ENCODE data around the gene ADGRG6.

ADGRG6 gene

DNA sequence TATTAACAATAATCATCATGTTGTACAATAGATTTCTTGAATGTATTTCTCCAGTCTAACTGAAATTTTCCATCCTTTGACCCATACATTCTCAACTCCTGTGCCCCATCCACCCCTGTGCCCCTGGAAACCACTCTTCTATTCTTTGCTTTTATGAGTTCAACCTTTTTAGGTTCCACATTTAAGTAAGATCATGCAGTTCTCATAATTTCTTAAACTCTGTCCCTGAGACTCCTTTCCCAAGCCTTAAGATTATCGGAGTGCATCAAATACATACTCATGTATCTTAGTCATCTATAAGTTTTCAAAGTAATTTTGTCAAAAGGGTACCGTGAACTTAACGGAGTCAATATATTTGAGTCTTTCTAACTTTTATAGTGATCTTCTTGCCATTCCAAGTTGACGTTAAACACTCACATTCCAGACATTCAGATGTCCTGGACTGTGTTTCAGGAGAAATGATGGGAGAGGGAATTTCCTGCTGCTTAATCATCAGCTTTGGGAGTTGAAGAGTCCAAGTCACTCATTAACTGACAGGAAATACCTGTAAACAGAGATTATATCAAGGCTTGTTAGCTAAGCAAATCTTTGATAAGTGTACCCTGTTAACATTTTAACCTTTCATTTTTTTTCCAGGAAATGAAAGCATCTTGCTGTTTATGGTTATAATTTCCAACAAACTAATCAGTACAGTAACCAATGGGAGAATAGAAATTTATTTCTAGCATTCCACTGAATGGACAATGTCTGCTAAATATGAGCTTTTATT, 73.3 kb downstream of the ADGRG6 start:
- H3K4me3 ChIP-seq (ENCODE audit: low read length, poor library complexity, severe bottlenecking) = no peak overlapping the region
- H3K9me2 ChIP-seq (replicated peaks; ENCODE audit: low read depth, low read length) = no peaks in the 10 kb centered on the region
- no peak overlapping the region for H3K9ac ChIP-seq (ENCODE audit: low read depth, low read length, poor library complexity, severe bottlenecking)
- no peaks in the 10 kb centered on the region for H3K36me3 ChIP-seq (ENCODE audit: insufficient read depth, low read length)
- peak overlapping the region; percentile 39 for H3K4me2 ChIP-seq (ENCODE audit: low read depth, low read length, poor library complexity, severe bottlenecking)
- TF ChIP-seq, protein P1, sequence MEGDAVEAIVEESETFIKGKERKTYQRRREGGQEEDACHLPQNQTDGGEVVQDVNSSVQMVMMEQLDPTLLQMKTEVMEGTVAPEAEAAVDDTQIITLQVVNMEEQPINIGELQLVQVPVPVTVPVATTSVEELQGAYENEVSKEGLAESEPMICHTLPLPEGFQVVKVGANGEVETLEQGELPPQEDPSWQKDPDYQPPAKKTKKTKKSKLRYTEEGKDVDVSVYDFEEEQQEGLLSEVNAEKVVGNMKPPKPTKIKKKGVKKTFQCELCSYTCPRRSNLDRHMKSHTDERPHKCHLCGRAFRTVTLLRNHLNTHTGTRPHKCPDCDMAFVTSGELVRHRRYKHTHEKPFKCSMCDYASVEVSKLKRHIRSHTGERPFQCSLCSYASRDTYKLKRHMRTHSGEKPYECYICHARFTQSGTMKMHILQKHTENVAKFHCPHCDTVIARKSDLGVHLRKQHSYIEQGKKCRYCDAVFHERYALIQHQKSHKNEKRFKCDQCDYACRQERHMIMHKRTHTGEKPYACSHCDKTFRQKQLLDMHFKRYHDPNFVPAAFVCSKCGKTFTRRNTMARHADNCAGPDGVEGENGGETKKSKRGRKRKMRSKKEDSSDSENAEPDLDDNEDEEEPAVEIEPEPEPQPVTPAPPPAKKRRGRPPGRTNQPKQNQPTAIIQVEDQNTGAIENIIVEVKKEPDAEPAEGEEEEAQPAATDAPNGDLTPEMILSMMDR (conservative IDR thresholded peaks at IDR 0.05; ENCODE audit: low read length) = no peak
- TF ChIP-seq EZH2phosphoT487 (IDR thresholded peaks at IDR 0.05; ENCODE audit: borderline replicate concordance) = no peak
- H3K79me2 ChIP-seq (ENCODE audit: insufficient read depth, low read length) = no peaks in the 10 kb centered on the region
- no peaks in the 10 kb centered on the region for H3K27me3 ChIP-seq (ENCODE audit: insufficient read depth, low read length, poor library complexity, severe bottlenecking)
- peaks cover 25% of the 10 kb centered on the region for H3K4me1 ChIP-seq (ENCODE audit: insufficient read depth, low read length, poor library complexity, severe bottlenecking)
- no peak overlapping the region for H2AFZ ChIP-seq (ENCODE audit: low read length)
- no peaks in the 10 kb centered on the region for H4K20me1 ChIP-seq (ENCODE audit: insufficient read depth, low read length, poor library complexity, severe bottlenecking)
- H3K9me3 ChIP-seq (ENCODE audit: insufficient read depth, low read depth, low read length) = no peaks in the 10 kb centered on the region
- no peaks in the 10 kb centered on the region for H3F3A ChIP-seq (ENCODE audit: low read depth)

DNA sequence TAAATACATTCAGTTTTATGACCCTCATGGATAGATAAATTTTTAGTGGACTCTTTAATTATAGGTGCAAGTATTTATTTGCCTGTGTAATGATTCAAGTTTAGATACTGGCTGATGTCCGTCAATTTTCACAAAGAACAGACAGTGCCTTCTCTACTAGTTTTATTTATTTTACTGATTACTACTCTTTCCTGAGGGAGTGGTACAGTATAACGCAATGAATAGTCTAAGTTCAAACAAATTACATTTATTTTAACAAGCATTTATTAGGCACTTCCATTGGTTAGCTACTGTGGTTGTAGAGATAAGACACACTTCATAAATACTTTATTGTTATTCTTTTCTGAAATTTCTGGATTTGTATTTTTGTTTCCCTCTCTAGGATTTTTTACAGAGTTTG, 74.3 kb downstream of the ADGRG6 start:
- Histone ChIP-seq H3K4me2 (ENCODE audit: low read depth, low read length, poor library complexity, severe bottlenecking) (no peak overlapping the region), H3K9me3 (ENCODE audit: insufficient read depth, low read depth, low read length) (no peaks in the 10 kb centered on the region), H3K9me2 (replicated peaks; ENCODE audit: low read depth, low read length) (no peaks in the 10 kb centered on the region), H3F3A (ENCODE audit: low read depth) (no peaks in the 10 kb centered on the region), H3K4me1 (ENCODE audit: insufficient read depth, low read length, poor library complexity, severe bottlenecking) (peaks cover 25% of the 10 kb centered on the region), H3K9ac (ENCODE audit: low read depth, low read length, poor library complexity, severe bottlenecking) (no peak overlapping the region), H3K27me3 (ENCODE audit: insufficient read depth, low read length, poor library complexity, severe bottlenecking) (no peaks in the 10 kb centered on the region), H3K79me2 (ENCODE audit: insufficient read depth, low read length) (no peaks in the 10 kb centered on the region), H4K20me1 (ENCODE audit: insufficient read depth, low read length, poor library complexity, severe bottlenecking) (no peaks in the 10 kb centered on the region), H3K36me3 (ENCODE audit: insufficient read depth, low read length) (no peaks in the 10 kb centered on the region), H2AFZ (ENCODE audit: low read length) (no peak overlapping the region), H3K4me3 (ENCODE audit: low read length, poor library complexity, severe bottlenecking) (no peak overlapping the region)
- TF ChIP-seq, protein P1 (conservative IDR thresholded peaks at IDR 0.05; ENCODE audit: low read length) = no peak
- no peak for TF ChIP-seq EZH2phosphoT487 (IDR thresholded peaks at IDR 0.05; ENCODE audit: borderline replicate concordance)

DNA sequence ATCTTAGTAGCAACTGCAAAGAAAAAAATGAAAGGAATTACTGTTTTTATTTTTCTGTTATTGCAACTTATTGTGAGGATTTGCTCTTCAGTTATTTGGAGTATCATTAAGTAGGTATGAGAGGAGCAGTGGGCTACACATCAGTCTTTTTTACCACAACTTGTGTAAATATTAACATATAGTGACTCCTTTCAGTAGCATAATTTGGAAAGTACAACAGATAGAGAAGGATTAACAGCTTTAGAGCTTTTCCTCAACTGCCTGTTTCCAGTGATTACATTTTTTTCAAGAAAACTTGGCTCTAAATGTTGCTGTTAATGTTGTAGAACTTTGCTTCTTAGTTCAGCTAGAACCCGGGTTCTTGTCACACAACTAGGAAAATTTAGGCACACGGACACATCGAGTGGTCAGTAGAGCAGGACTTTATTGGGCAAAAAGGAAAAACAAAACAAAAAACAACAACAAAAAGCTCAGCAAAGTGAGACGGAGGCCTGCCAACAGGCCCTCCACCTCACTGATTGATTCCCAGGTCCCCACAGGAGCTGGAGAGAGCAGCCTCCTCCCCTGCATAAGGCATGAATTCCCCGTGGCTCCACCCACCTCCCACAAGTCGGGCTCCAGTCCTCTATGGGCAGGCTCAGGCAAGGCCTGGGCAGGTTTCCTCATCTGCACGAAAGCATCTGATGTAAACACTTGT, 75.1 kb downstream of the ADGRG6 start:
- TF ChIP-seq, protein P1 (conservative IDR thresholded peaks at IDR 0.05; ENCODE audit: low read length) = no peak
- no peak for TF ChIP-seq EZH2phosphoT487 (IDR thresholded peaks at IDR 0.05; ENCODE audit: borderline replicate concordance)
- Histone ChIP-seq H3K9ac (ENCODE audit: low read depth, low read length, poor library complexity, severe bottlenecking) (no peak overlapping the region), H3K79me2 (ENCODE audit: insufficient read depth, low read length) (no peaks in the 10 kb centered on the region), H3K4me1 (ENCODE audit: insufficient read depth, low read length, poor library complexity, severe bottlenecking) (peaks cover 25% of the 10 kb centered on the region), H3K4me2 (ENCODE audit: low read depth, low read length, poor library complexity, severe bottlenecking) (no peak overlapping the region), H2AFZ (ENCODE audit: low read length) (peak overlapping the region; percentile 13; the same call in 1 of the 2 replicates), H3K9me2 (replicated peaks; ENCODE audit: low read depth, low read length) (no peaks in the 10 kb centered on the region), H3K36me3 (ENCODE audit: insufficient read depth, low read length) (no peaks in the 10 kb centered on the region), H4K20me1 (ENCODE audit: insufficient read depth, low read length, poor library complexity, severe bottlenecking) (no peaks in the 10 kb centered on the region), H3K4me3 (ENCODE audit: low read length, poor library complexity, severe bottlenecking) (no peak overlapping the region), H3K27me3 (ENCODE audit: insufficient read depth, low read length, poor library complexity, severe bottlenecking) (no peaks in the 10 kb centered on the region), H3F3A (ENCODE audit: low read depth) (no peaks in the 10 kb centered on the region), H3K9me3 (ENCODE audit: insufficient read depth, low read depth, low read length) (no peaks in the 10 kb centered on the region)
